ENCODE data around the gene CHD9.
"Not testable (repeated sequence)": the region's sequence is repeated elsewhere in the genome, so short reads cannot be mapped to it uniquely, and the experiment has no call there.

CHD9 gene

GRCh38 chr16:53131363-53132071, 76.7 kb downstream of the CHD9 start:
- DNase-seq (ENCODE audit: low read depth): peak; percentile 27

- DNase-seq (ENCODE audit: low read depth): no peak
These were observed 77.6 kb downstream of the CHD9 start for GRCh38 chr16:53132406-53132805.

DNA sequence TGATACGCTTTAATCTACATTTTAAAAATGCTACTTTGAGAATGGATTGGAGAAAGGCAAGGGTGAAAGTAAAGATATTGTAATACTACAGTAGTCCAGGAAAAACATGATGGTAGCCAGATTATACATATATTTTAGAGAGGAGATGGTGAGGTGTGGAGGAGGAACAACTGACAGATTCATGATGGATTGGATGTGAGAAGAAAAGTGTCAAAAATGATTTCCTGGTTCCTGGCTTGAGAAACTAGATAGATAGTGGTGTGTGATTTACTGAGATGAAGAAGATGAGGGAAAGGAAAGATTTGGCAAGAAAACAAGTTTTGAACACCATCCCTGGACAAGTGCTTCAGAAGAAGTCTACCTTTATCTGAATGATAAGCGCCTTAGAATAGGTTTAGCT, 80.5 kb downstream of the CHD9 start:
- DNase-seq (ENCODE audit: low read depth): no peak

DNA sequence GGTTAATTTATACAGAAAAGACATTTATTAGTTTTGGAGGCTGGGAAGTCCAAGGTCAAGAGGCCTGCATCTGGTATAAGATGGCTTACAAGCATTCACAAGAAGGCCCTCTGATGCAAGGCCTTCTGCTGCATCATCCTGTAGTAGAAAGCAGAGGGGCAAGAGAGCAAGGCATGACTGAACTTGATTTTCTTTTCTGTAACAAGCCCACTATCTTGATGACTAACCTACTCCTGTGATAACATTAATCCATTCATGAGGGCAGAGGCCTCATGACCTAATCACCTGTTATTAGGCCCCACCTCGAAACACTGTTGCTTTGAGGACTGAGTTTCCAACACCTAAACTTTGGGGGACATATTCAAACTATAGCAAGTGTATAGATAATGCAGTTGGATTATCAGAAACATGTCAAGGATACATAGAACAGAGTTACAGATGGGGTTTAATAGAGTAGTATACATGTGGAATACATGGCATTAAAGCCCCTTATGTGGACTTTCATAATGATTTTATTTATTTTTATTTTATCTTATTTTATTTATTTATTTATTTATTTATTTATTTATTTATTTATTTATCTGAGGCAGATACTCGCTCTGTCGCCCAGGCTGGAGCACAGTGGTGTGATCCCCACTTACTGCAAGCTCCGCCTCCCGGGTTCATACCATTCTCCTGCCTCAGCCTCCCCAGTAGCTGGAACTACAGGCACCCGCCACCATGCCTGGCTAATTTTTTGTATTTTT, 88.2 kb downstream of the CHD9 start:
- no peak for DNase-seq (ENCODE audit: low read depth)

DNA sequence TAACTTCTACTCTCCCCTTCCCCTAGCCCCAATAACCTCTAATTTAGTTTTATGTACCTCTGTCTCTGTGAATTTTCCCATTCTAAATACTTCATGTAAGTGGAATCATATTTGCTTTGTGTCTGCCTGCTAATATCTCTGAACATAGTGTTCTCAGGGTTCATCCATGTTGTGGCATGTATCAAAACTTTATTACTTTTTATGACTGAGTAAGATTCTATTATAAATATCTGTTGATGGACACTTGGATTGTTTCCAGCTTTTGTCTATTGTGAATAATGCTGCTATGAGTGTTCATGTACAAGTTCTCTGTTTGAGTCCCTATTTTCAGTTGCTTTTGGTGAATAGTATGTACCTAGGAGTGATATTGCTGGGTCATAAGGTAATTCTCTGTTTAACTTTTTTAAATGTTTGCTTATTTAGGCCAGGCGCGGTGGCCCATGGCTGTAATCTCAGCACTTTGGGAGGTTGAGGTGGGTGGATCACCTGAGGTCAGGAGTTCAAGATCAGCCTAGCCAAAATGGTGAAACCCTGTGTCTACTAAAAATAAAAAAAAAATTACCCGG, 92.8 kb downstream of the CHD9 start:
- DNase-seq (ENCODE audit: low read depth): no peak

- no peak for DNase-seq (ENCODE audit: low read depth)
These were observed 96.0 kb downstream of the CHD9 start for GRCh38 chr16:53150769-53151168.

GRCh38 chr16:53152329-53152728, 97.5 kb downstream of the CHD9 start:
- DNase-seq (ENCODE audit: low read depth): no peak

DNA sequence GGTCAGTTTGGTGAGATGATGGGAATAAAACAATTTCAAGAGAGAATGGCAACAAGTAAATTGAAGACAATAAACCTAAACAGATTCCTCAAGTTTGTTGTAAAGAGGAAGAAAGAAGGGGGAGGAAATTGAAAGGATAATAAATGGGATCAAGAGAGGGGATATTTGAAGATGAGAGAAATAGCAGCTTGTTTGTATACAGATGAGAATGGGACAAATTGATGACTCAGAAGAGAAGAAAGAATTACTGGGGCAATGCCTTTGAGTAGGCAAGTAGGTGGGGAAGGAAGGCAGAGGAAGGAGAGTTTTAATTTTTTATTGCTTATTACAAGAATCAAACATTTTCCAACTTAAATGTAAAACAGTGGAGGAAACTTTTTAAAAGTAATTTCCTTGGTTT, 98.3 kb downstream of the CHD9 start:
- DNase-seq (ENCODE audit: low read depth): no peak

- no peak for DNase-seq (ENCODE audit: low read depth)
These were observed 99.7 kb downstream of the CHD9 start for GRCh38 chr16:53154513-53154912.

DNA sequence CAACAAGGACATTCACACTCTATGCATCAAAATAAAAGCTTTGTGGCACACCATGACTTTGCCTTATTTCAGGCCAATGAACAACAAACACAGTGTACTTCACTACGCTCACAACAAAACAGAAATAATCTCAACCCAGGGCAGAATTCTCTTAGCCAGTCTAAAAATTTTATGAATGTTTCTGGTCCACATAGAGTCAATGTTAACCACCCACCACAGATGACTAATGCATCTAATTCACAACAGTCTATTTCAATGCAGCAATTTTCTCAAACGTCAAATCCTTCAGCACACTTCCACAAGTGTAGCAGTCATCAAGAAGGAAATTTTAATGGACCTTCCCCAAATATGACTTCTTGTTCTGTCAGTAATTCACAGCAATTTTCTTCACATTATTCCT, 101.7 kb downstream of the CHD9 start:
- no peak for DNase-seq (ENCODE audit: low read depth)

GRCh38 chr16:53159781-53160436, 105.1 kb downstream of the CHD9 start:
- no peak for DNase-seq (ENCODE audit: low read depth)

DNA sequence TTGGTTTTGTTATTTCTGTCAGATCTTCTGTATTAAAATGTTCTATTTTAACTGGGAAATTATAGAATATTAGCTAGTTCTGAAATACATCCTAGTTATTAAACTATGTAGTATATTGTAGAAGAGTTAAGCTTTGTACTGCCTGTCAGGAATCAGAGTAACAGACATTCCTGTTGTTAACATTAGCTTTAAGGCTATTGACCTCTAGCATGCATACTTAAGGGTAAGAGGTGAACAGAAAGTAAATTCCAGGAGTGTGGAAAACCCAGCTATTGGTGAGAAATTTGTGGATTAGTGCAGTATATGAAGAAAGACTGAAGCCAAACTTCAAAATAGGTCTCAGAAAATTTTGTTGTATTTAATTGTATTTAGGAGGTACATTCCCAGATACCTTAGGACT, 111.3 kb downstream of the CHD9 start:
- no peak for DNase-seq (ENCODE audit: low read depth)

DNA sequence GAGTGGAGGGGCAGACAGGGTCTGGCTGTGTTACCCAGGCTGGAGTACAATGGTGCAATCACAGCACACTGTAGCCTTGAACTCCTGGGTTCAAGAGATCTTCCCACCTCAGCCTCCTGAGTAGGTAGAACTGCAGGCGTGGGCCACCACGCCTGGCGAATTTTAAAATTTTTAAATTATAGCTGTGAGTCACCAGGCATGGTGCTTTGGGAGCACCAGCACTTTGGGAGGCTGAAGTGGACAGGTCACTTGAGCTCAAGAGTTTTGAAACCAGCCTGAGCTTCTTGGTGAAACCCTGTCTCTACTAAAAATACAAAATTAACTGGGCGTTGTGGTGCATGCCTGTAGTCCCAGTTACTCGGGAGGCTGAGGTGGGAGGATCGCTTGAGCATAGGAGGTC, 114.0 kb downstream of the CHD9 start:
- no peak for DNase-seq (ENCODE audit: low read depth)

DNA sequence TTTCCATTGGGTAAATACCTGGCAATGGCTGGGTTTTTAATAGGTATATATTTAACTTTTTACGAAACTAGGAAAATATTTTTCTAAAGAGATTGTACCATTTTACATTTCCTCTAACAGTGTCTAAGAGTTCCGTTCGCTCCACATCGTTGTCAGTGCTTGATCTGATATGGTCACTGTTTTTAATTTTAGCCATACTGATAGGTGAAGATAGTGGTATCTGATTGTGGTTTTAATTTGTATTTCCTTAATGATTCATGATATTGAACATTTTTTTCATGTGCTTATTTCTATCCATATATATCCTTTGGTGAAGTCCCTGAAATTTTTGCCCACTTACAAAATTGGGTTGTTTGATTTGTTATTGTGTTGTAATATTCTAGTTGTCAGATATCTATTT, 117.7 kb downstream of the CHD9 start:
- DNase-seq (ENCODE audit: low read depth): no peak

DNA sequence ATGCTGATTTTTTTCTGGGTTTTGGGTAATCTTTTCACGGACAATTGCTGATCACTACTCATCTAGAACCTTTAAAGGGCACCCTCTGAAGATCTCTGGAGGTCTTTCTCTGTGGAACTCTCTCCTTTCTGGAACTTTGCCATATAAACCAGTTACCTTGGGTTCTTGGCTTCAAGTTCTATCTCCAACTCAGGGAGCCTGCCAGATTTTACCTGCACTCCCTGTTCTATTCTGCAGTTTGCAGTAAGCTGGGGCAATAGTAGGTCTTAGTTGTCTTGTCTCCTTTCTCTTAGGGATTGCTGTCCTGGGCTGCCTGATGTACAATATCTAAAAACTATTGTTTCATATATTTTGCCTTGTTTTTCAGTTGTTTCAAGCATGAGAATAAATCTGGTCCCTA, 120.3 kb downstream of the CHD9 start:
- no peak for DNase-seq (ENCODE audit: low read depth)

DNA sequence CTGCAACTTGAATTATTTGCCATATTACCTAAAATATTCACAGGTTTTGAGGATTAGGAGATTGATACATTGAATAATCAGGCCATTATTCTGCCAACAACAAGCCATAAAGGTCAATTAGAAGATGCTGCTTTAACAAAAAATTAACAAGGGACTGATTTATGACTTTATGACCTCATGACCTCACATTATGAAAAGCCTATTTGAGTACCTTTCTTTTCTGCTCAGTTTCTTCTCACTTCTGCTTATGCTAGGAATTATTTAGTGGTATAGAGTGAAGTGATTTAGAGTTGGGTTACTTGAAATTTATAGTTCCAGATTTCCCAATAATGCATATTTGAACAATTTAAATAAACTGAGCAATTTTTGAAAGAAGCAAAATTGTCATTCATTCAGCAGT, 121.6 kb downstream of the CHD9 start:
- DNase-seq (ENCODE audit: low read depth): no peak

GRCh38 chr16:53183442-53183841, 128.7 kb downstream of the CHD9 start:
- no peak for DNase-seq (ENCODE audit: low read depth)

DNA sequence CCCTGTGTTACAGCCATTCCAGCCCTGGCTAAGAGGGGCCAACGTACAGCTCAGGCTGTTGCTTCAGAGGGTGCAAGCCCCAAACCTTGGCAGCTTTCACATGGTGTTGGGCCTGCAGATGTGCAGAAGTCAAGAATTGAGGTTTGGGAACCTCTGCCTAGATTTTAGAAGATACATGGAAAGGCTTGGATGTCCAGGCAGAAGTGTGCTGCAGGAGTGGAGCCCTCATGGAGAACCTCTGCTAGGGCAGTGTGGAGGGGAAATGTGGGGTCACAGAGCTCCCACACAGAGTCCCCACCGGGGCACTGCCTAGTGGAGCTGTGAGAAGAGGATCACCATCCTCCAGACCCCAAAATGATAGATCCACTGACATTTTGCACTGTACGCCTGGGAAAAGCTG, 130.9 kb downstream of the CHD9 start:
- not testable (repeated sequence) for DNase-seq (ENCODE audit: low read depth)

- no peak for DNase-seq (ENCODE audit: low read depth)
These were observed 133.0 kb downstream of the CHD9 start for GRCh38 chr16:53187775-53188174.

- no peak for DNase-seq (ENCODE audit: low read depth)
These were observed 136.6 kb downstream of the CHD9 start for GRCh38 chr16:53191413-53191812.

GRCh38 chr16:53198933-53199332, 144.1 kb downstream of the CHD9 start:
- no peak for DNase-seq (ENCODE audit: low read depth)

GRCh38 chr16:53201900-53202299, 147.1 kb downstream of the CHD9 start:
- no peak for DNase-seq (ENCODE audit: low read depth)

- DNase-seq (ENCODE audit: low read depth): no peak
These were observed 147.6 kb downstream of the CHD9 start for GRCh38 chr16:53202398-53202797.
